A673 (cell line): ENCODE data around the gene CEACAM19.

Source experiments
- CTCF ChIP-seq: fragments of 300-800, 200-600 bp; sonication (generic); conservative IDR thresholded peaks from 2 replicates; pipeline ENCODE4 v1.5.1; 2017; ENCODE audit warnings: low read depth, mild to moderate bottlenecking, antibody characterized with exemption, low read length, moderate library complexity, mixed read lengths
- EZH2 ChIP-seq: fragments of 200-600 bp; sonication (generic); IDR thresholded peaks from 2 replicates; pipeline ENCODE4 v1.6.1; 2017; ENCODE audit warnings: borderline replicate concordance, low read depth, mild to moderate bottlenecking, mixed read lengths, antibody characterized with exemption, low read length; ENCODE audit not compliant: poor library complexity, severe bottlenecking

GRCh38 chr19:44661205-44661604, 10.1 kb upstream of the CEACAM19 start:
- TF ChIP-seq CTCF (no peak), EZH2 (no peak)
